GM06990 (cell line): Measurements from ENCODE around the gene NTM.
A peak's percentile ranks its signal among the peaks of the same experiment; 100 is the strongest.

Experiments
- DNase-seq: peaks from one replicate; pipeline ENCODE4 v3.0.0-alpha.2; 2011; ENCODE audit not compliant: insufficient read length; ENCODE audit errors: extremely low read depth
- H3K27me3 ChIP-seq: replicated peaks from 2 replicates; pipeline ENCODE4 v1.6.0; 2011; ENCODE audit warnings: low read length; ENCODE audit not compliant: control insufficient read depth, insufficient read depth
- H3K36me3 ChIP-seq: 2 replicates; pipeline ENCODE4 v1.5.1; 2011; ENCODE audit warnings: low read length; ENCODE audit not compliant: control insufficient read depth, insufficient read depth
- H3K4me3 ChIP-seq: replicated peaks from 2 replicates; pipeline ENCODE4 v1.5.1; 2011; ENCODE audit warnings: low read depth, mild to moderate bottlenecking, control low read depth, low read length
- TF ChIP-seq, protein P1 (sequence below): IDR thresholded peaks from 2 replicates; pipeline ENCODE4 v1.5.1; 2011; ENCODE audit warnings: low read length, control low read depth, mild to moderate bottlenecking, inconsistent platforms; ENCODE audit not compliant: insufficient read depth, poor library complexity, severe bottlenecking

The NTM gene

GRCh38 chr11:132289590-132290256 is 919.3 kb downstream of the NTM start:
- H3K4me3 ChIP-seq: no peak overlapping the region
- H3K27me3 ChIP-seq: no peaks in the 10 kb centered on the region; the same call in 1 of the 2 replicates
- DNase-seq: no peak
- TF ChIP-seq, protein P1, sequence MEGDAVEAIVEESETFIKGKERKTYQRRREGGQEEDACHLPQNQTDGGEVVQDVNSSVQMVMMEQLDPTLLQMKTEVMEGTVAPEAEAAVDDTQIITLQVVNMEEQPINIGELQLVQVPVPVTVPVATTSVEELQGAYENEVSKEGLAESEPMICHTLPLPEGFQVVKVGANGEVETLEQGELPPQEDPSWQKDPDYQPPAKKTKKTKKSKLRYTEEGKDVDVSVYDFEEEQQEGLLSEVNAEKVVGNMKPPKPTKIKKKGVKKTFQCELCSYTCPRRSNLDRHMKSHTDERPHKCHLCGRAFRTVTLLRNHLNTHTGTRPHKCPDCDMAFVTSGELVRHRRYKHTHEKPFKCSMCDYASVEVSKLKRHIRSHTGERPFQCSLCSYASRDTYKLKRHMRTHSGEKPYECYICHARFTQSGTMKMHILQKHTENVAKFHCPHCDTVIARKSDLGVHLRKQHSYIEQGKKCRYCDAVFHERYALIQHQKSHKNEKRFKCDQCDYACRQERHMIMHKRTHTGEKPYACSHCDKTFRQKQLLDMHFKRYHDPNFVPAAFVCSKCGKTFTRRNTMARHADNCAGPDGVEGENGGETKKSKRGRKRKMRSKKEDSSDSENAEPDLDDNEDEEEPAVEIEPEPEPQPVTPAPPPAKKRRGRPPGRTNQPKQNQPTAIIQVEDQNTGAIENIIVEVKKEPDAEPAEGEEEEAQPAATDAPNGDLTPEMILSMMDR: no peak
- H3K36me3 ChIP-seq: no peaks in the 10 kb centered on the region

DNA sequence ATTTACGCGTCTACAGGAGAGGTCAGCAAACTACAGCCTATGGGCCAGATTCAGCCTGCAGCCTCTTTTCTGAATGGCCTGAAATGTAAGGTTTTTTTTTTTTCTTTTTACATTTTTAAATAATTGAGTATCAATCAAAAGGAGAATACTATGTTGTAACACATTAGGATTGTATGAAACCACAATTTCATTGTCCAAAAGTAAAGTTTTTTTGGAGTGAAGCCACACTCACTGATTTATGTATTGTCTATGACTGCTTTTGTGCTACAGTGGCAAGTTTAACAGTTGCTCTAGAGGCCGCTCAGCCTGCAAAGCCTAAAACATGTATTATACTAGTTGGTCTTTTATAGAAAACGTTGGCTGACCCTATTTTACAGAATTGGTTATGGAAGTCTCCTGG is 923.2 kb downstream of the NTM start:
- Histone ChIP-seq H3K27me3 (no peaks in the 10 kb centered on the region; the same call in 1 of the 2 replicates), H3K4me3 (no peak overlapping the region), H3K36me3 (no peaks in the 10 kb centered on the region)
- DNase-seq: no peak
- TF ChIP-seq, protein P1: no peak

DNA sequence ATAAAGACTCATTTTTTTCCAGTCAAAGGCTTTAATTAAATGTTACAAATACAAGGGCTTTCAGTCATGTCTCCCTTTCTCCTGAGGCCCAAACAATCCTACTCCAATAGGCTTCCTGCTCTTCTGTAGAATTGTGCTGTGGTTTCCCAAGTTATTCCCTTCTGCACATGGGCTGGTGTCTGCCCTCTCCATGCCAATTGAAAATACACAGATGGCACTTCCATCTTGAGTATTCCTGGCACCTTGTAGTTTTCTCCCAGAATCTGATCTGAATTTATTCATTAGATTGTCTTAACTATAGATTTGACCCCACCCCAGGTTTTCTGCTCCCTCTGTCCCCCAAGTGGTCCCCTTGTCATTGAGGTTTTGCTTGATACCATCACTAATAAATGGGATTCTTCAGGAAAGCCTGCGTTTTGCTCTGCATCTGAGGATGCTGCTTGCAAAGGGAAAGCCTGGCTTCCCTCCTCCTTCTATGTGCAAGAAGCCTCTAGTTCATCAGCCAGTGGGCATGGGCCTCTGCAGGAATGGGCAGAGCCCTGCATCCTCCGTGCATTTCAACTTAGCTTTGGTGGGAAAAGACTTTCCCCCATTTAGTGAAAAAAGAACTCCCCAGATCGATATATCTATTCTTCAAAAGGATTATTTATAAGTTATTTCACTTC is 926.7 kb downstream of the NTM start:
- DNase-seq: no peak
- TF ChIP-seq, protein P1: no peak

DNA sequence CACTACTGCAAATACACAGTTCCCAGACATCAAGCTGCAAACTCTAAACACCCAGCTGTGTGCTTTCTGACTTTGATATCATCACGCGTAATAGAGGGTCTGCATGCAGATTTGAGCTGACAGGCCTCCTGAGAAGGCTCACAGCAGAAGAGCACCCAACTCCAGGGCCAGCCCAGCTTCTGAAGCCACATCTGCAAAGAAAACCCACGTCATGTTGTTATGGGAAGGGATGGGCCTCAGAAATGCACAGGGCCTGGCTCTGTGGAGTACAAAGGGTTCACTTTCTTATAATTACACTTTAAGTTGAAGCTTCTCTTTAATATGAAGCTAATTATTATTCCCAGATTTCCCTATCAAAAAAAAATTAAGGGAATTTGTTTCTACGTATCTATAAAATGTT is 927.9 kb downstream of the NTM start:
- no peaks in the 10 kb centered on the region for H3K36me3 ChIP-seq
- TF ChIP-seq, protein P1: no peak
- no peaks in the 10 kb centered on the region; the same call in 1 of the 2 replicates for H3K27me3 ChIP-seq
- DNase-seq: no peak
- no peak overlapping the region for H3K4me3 ChIP-seq

More for the DNA sequence above, 926.7 kb downstream of the NTM start:
- Histone ChIP-seq H3K4me3 (no peak overlapping the region), H3K36me3 (no peaks in the 10 kb centered on the region), H3K27me3 (no peaks in the 10 kb centered on the region; the same call in 1 of the 2 replicates)

GRCh38 chr11:132300283-132300682 is 929.9 kb downstream of the NTM start:
- Histone ChIP-seq H3K36me3 (no peaks in the 10 kb centered on the region), H3K27me3 (no peaks in the 10 kb centered on the region), H3K4me3 (no peak overlapping the region)
- TF ChIP-seq, protein P1: peak; percentile 55
- DNase-seq: no peak

DNA sequence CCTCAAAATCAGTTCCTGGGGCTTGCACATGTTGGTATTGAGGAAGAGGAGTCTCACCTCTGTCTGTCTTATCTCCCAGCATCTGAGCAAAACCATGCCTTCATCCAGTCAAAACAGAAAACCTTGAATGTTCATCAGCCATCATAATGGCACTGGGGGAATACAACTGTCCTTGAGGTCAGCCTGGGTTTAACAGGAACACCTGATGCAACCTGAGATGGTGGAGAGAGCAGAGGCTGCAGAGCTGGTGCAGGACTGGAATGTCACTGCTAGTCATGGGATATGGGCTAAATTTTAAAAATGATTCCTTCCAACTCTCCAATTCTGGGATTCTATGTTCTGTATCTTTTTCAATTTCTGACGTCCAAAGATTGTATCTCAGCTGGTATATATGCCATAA is 931.0 kb downstream of the NTM start:
- DNase-seq: no peak
- TF ChIP-seq, protein P1: no peak
- Histone ChIP-seq H3K4me3 (no peak overlapping the region), H3K27me3 (no peaks in the 10 kb centered on the region), H3K36me3 (no peaks in the 10 kb centered on the region)
